A549 treated with AZD2906 at 1 μM for 4 hours (cell line): Measurements from ENCODE around the gene DGKK. TPM values are rescaled to one million over a fixed set of nuclear protein-coding genes. Genes with fewer than 3 reads are reported as not detected.

ENCODE experiments used
- total RNA-seq: library from RNA; stranded (reverse); fragments of 200-300 nt; extraction: Qiagen RNA extraction; gene quantifications from 5 replicates; pipeline ENCODE4 v1.2.3, GENCODE V29; 2022

The DGKK gene
- 0.01 TPM in 1 of 5 replicates, not detected in the others for total RNA-seq

GRCh38 chrX:50470103-50471031 is at the start of gene DGKK:
Gene DGKK (minus strand): TSS chrX:50470825. CDS start chrX:50470678, 147 bp downstream.

